ENCODE results near the gene CDC42SE1. TPM values are rescaled to one million over a fixed set of nuclear protein-coding genes. Genes with fewer than 3 reads are reported as not detected.

The CDC42SE1 gene
- total RNA-seq, 5 donors from 2014 or later (not counting 1 experiment from before 2014, with no cell fraction given), result 419 to 475 (median 450) TPM

DNA sequence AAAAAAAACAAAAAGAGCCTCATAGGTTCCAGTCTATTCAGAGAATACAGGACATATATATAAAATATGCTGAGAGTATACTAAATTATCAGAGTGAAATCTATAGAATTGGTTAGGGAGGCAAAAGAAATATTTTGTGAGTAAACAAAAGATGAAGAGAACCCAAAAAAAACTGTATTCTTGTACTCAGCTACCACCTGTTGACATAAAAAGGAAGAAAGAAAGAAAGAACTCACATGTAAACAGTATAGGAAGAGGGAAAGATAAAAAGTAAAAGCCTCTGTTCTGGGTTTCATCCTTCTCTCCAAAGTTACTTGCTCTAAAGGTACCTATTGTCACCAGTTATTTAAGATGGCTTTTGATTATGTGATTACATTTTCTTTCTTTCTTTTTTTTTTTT lies 33.0 kb downstream of the CDC42SE1 start:
- no peak overlapping the region for H3K27ac ChIP-seq (ENCODE audit: low read length)
- ChIA-PET CTCF (interaction anchor here in 1 of 2 donors (0.7 to 1.2 kb wide), 2 partner anchors 129 to 258 kb away, joined by 3 to 5 read pairs; no protein-coding TSS in a partner anchor), POLR2A (interaction anchor here (0.6 to 0.9 kb wide), 2 partner anchors 31 to 680 kb away, joined by 4 to 6 read pairs; no protein-coding TSS in a partner anchor)
- DNase-seq, result no peak
- H3K36me3 ChIP-seq (ENCODE audit: control insufficient read depth in 2 of 2, extremely low read depth in 1 of 2, insufficient read depth in 1 of 2, low read length in 1 of 2), result peaks cover 5 to 53% of the 10 kb centered on the region in 2 donors
- no peak overlapping the region for H3K27ac Mint-ChIP-seq
- H3K4me1 Mint-ChIP-seq, result peaks cover 6 to 16% (median 8%) of the 10 kb centered on the region in 3 donors
- H3K27me3 ChIP-seq (replicated peaks in 1 of 2; ENCODE audit: control insufficient read depth in 2 of 2, extremely low read depth in 1 of 2, insufficient read depth in 2 of 2, low read length in 1 of 2), result no peaks in the 10 kb centered on the region
- H3K4me3 Mint-ChIP-seq, result no peak overlapping the region
- no peaks in the 10 kb centered on the region for H3K9me3 ChIP-seq
- no peak overlapping the region for H3K4me3 ChIP-seq (ENCODE audit: control insufficient read depth in 1 of 2, extremely low read depth in 1 of 2, low read length in 1 of 2)
- H3K36me3 Mint-ChIP-seq, result peaks cover 46% of the 10 kb centered on the region
- H3K4me1 ChIP-seq (ENCODE audit: control insufficient read depth in 1 of 2, extremely low read depth in 1 of 2, insufficient read depth in 2 of 2, low read length in 2 of 2), result peaks cover 0 to 7% of the 10 kb centered on the region in 2 experiments
- H3K9me3 Mint-ChIP-seq, result no peaks in the 10 kb centered on the region
- H3K27me3 Mint-ChIP-seq, result no peaks in the 10 kb centered on the region
- no peak for ATAC-seq (replicated peaks in 1 of 4)

DNA sequence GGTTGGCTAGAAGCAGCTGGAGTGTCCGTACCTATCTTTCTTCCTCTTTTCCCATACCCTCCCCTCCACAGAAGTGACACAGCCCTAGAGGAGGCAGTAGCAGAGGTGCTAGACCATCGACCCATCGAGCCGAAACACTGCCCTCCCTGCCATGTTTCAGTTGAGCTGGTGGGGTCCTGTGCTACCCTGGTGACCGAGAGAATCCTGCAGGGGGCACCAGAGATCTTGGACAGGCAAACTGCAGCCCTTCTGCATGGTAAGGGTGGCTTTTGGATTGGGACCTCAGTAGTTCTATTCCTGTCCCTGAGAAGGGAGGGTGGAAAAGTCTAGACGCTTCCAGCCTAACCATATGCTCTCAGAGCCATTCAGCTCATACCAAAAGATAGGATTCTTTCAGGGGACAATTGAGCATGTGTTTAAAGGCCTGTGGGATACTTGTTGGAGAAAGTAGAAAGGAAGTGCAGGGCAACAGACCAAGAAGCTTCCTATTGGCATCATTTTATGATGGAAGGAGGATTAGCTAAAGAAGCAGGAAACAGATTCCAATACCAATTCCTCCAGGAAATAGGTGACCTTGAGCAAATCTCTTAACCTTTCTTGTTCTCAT lies 34.8 kb downstream of the CDC42SE1 start:
- Mint-ChIP-seq H3K36me3 (peaks cover 34% of the 10 kb centered on the region), H3K27me3 (no peaks in the 10 kb centered on the region), H3K4me1 (peaks cover 6 to 16% (median 8%) of the 10 kb centered on the region in 3 donors), H3K9me3 (no peaks in the 10 kb centered on the region), H3K27ac (peak overlapping the region; percentile 31 to 36), H3K4me3 (peak overlapping the region in 2 of 3 donors; percentile 23 to 43)
- Histone ChIP-seq H3K36me3 (ENCODE audit: control insufficient read depth in 2 of 2, extremely low read depth in 1 of 2, insufficient read depth in 1 of 2, low read length in 1 of 2) (peaks cover 0 to 40% of the 10 kb centered on the region in 2 donors), H3K27ac (ENCODE audit: low read length) (no peak overlapping the region), H3K4me3 (ENCODE audit: control insufficient read depth in 1 of 2, extremely low read depth in 1 of 2, low read length in 1 of 2) (no peak overlapping the region), H3K4me1 (ENCODE audit: control insufficient read depth in 1 of 2, extremely low read depth in 1 of 2, insufficient read depth in 2 of 2, low read length in 2 of 2) (peaks cover 0 to 7% of the 10 kb centered on the region in 2 experiments), H3K27me3 (replicated peaks in 1 of 2; ENCODE audit: control insufficient read depth in 2 of 2, extremely low read depth in 1 of 2, insufficient read depth in 2 of 2, low read length in 1 of 2) (no peaks in the 10 kb centered on the region), H3K9me3 (no peaks in the 10 kb centered on the region)
- DNase-seq (peak; percentile 72 to 92 (median 85)), ATAC-seq (replicated peaks in 1 of 4) (peak; percentile 99 to 100 (median 100))
- 0% methylated on average over 3 of the region's 6 CpGs for WGBS (ENCODE audit: insufficient coverage)
- ChIA-PET CTCF (interaction anchor here (0.6 to 2.7 kb wide), 31 partner anchors 9 to 1123 kb away, joined by 3 to 23 read pairs (median 4); partner anchors contain the start of genes MINDY1 (in 2 of the 2), C1orf56 (in 1 of the 2), CDC42SE1 (in 1 of the 2) and MLLT11 (in 1 of the 2)), POLR2A (interaction anchor here (0.6 to 1.0 kb wide), 3 partner anchors 31 to 1134 kb away, joined by 4 to 6 read pairs (median 4); no protein-coding TSS in a partner anchor)

- no peak overlapping the region for H3K4me3 Mint-ChIP-seq
- WGBS (ENCODE audit: insufficient coverage), result 70% methylated on average over 2 of the region's 2 CpGs
- H3K9me3 Mint-ChIP-seq, result no peaks in the 10 kb centered on the region
- Histone ChIP-seq H3K27me3 (replicated peaks in 1 of 2; ENCODE audit: control insufficient read depth in 2 of 2, extremely low read depth in 1 of 2, insufficient read depth in 2 of 2, low read length in 1 of 2) (no peaks in the 10 kb centered on the region), H3K4me1 (ENCODE audit: control insufficient read depth in 1 of 2, extremely low read depth in 1 of 2, insufficient read depth in 2 of 2, low read length in 2 of 2) (peaks cover 23 to 34% of the 10 kb centered on the region in 2 experiments), H3K9me3 (no peaks in the 10 kb centered on the region), H3K4me3 (ENCODE audit: control insufficient read depth in 1 of 2, extremely low read depth in 1 of 2, low read length in 1 of 2) (no peak overlapping the region), H3K27ac (ENCODE audit: low read length) (no peak overlapping the region), H3K36me3 (ENCODE audit: control insufficient read depth in 2 of 2, extremely low read depth in 1 of 2, insufficient read depth in 1 of 2, low read length in 1 of 2) (peaks cover 0 to 19% of the 10 kb centered on the region in 2 donors)
- ATAC-seq (replicated peaks in 1 of 4), result no peak
- H3K27me3 Mint-ChIP-seq, result no peaks in the 10 kb centered on the region
- H3K27ac Mint-ChIP-seq, result peak overlapping the region in 1 of 2 donors; percentile 44
- DNase-seq, result no peak
- ChIA-PET POLR2A (no interaction called here), CTCF (interaction anchor here in 1 of 2 donors (0.6 kb wide), 1 partner anchor 86 kb away, joined by 3 read pairs; no protein-coding TSS in a partner anchor)
- H3K36me3 Mint-ChIP-seq, result peaks cover 13% of the 10 kb centered on the region
- H3K4me1 Mint-ChIP-seq, result peaks cover 34 to 44% (median 41%) of the 10 kb centered on the region in 3 donors
These were observed 45.9 kb downstream of the CDC42SE1 start for GRCh38 chr1:151013518-151013917.

DNA sequence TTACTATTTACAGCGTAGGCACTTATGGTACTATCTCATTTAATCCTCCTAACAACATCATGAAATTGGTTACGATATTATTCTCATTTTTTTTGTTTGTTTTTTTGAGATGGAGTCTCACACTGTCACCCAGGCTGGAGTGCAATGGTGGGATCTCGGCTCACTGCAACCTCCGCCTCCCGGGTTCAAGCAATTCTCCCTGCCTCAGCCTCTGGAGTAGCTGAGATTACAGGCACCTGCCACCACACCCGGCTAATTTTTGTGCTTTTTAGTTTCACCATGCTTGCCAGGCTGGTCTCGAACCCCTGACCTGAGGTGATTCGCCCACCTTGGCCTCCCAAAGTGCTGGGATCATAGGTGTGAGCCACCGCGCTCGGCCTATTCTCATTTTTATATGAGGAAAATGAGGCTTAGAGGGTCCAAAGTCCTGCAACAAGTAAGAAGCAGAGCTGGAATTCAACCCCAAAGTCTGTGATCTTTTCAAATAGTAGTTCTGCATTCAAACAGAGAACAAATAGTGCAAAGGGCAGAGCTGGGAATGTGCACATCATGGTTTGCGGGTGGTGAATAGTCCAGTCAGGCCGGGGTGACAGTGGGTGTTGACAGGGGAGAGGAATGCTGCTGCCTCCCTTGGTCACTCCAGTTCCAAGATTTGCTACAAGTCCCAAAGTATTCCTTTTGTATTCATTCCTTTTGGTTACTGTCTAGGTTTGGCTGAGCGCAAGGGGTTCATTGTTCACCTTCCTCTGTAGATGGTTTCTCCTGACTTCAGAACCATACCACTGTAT lies 46.5 kb downstream of the CDC42SE1 start:
- Histone ChIP-seq H3K36me3 (ENCODE audit: control insufficient read depth in 2 of 2, extremely low read depth in 1 of 2, insufficient read depth in 1 of 2, low read length in 1 of 2) (peaks cover 0 to 13% of the 10 kb centered on the region in 2 donors), H3K27ac (ENCODE audit: low read length) (no peak overlapping the region), H3K4me3 (ENCODE audit: control insufficient read depth in 1 of 2, extremely low read depth in 1 of 2, low read length in 1 of 2) (no peak overlapping the region), H3K9me3 (no peaks in the 10 kb centered on the region), H3K4me1 (ENCODE audit: control insufficient read depth in 1 of 2, extremely low read depth in 1 of 2, insufficient read depth in 2 of 2, low read length in 2 of 2) (peaks cover 25 to 37% of the 10 kb centered on the region in 2 experiments), H3K27me3 (replicated peaks in 1 of 2; ENCODE audit: control insufficient read depth in 2 of 2, extremely low read depth in 1 of 2, insufficient read depth in 2 of 2, low read length in 1 of 2) (no peaks in the 10 kb centered on the region)
- Mint-ChIP-seq H3K27ac (peak overlapping the region in 1 of 2 donors; percentile 44), H3K27me3 (no peaks in the 10 kb centered on the region), H3K4me1 (peaks cover 40 to 50% (median 46%) of the 10 kb centered on the region in 3 donors), H3K36me3 (peaks cover 8% of the 10 kb centered on the region), H3K9me3 (no peaks in the 10 kb centered on the region), H3K4me3 (no peak overlapping the region)
- no peak for DNase-seq
- no peak for ATAC-seq (replicated peaks in 1 of 4)
- WGBS (ENCODE audit: insufficient coverage), result 93% methylated on average over 10 of the region's 14 CpGs
- ChIA-PET CTCF (interaction anchor here in 1 of 2 donors (0.6 to 1.3 kb wide), 2 partner anchors 17 to 87 kb away, joined by 3 read pairs; no protein-coding TSS in a partner anchor), POLR2A (interaction anchor here in 1 of 2 donors (0.6 kb wide), 1 partner anchor 77 kb away, joined by 3 read pairs; no protein-coding TSS in a partner anchor)

DNA sequence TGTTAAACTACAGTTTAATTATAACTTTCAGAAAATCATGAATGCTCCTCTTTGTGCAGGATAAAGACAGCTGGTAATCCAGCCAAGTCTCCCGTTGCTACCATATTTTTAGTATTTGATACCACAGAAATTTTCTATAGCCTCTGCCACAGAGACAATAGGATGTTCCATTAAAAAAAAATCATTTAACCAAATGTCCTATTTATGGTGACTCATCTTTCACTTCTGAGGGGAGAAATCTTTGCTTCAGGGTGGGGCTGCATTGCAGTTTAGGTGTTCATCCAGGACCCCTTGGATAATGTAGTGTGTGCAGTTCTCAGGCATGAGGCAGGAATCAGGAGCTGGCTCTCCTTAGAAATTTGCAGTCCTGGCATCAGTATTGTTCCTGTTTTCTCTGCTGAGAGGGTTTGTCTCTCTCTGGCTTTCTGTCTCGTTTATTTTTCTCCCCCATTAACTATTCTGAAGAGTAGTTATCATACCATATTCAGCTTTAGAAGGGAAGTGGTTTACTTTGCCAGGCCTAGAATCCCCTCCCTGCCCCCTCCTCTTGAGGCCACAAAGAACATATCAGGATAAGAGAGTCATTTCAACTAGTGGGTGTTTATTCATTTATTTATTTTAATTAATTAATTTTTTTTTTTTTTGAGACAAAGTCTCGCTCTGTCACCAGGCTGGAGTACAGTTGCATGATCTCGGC lies 48.1 kb downstream of the CDC42SE1 start:
- H3K36me3 Mint-ChIP-seq, result peaks cover 8% of the 10 kb centered on the region
- ATAC-seq (replicated peaks in 1 of 4), result no peak

More for the DNA sequence above, 48.1 kb downstream of the CDC42SE1 start:
- peak overlapping the region in 1 of 2 donors; percentile 15 for H3K4me3 ChIP-seq (ENCODE audit: control insufficient read depth in 1 of 2, extremely low read depth in 1 of 2, low read length in 1 of 2)
- Mint-ChIP-seq H3K4me3 (peak overlapping the region; percentile 11 to 56 (median 25)), H3K4me1 (peaks cover 56 to 65% (median 62%) of the 10 kb centered on the region in 3 donors), H3K27ac (peak overlapping the region; percentile 65 to 79), H3K27me3 (no peaks in the 10 kb centered on the region), H3K9me3 (no peaks in the 10 kb centered on the region)
- peaks cover 32 to 53% of the 10 kb centered on the region in 2 experiments for H3K4me1 ChIP-seq (ENCODE audit: control insufficient read depth in 1 of 2, extremely low read depth in 1 of 2, insufficient read depth in 2 of 2, low read length in 2 of 2)
- WGBS (ENCODE audit: insufficient coverage), result no CpG with 5 or more reads among the region's 4 CpGs
- H3K36me3 ChIP-seq (ENCODE audit: control insufficient read depth in 2 of 2, extremely low read depth in 1 of 2, insufficient read depth in 1 of 2, low read length in 1 of 2), result peaks cover 0 to 10% of the 10 kb centered on the region in 2 donors
- DNase-seq, result no peak
- no peaks in the 10 kb centered on the region for H3K9me3 ChIP-seq
- CTCF ChIA-PET, result interaction anchor here (0.5 to 1.3 kb wide), 3 partner anchors 13 to 47 kb away, joined by 3 to 6 read pairs (median 4); no protein-coding TSS in a partner anchor
- H3K27ac ChIP-seq (ENCODE audit: low read length), result no peak overlapping the region
- no peaks in the 10 kb centered on the region for H3K27me3 ChIP-seq (replicated peaks in 1 of 2; ENCODE audit: control insufficient read depth in 2 of 2, extremely low read depth in 1 of 2, insufficient read depth in 2 of 2, low read length in 1 of 2)
- POLR2A ChIA-PET, result no interaction called here

Data from T-cell (primary cell).